ENCODE data around the gene PCDH9. TPM values are rescaled to one million over a fixed set of nuclear protein-coding genes. Genes with fewer than 3 reads are reported as not detected.

Gene PCDH9
- total and polyA plus RNA-seq, 2 of the 13 experiments (the other 11 are each of a cell fraction or from before 2014, with no cell fraction given): 0.09 TPM; not detected in 1

DNA sequence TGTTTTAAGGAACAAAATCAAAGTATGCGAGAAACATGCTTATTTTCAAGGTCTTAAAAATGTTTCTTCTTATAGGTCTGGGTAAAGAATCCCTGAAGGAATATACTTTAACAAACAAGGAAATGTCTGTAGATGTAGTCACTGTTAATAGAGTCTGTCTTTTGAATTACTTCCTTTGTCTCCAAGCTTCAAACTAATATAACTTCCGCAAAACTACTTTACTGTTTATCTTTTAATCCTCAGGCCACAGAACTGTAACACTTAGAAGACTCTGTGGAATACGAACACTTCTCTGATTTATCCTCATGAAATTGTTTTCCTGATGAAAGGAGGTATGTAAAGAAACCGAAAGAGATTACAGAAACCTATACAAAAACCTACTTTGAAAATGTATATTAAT lies 316.0 kb downstream of the PCDH9 start (continued):
- TF ChIP-seq, protein P1, sequence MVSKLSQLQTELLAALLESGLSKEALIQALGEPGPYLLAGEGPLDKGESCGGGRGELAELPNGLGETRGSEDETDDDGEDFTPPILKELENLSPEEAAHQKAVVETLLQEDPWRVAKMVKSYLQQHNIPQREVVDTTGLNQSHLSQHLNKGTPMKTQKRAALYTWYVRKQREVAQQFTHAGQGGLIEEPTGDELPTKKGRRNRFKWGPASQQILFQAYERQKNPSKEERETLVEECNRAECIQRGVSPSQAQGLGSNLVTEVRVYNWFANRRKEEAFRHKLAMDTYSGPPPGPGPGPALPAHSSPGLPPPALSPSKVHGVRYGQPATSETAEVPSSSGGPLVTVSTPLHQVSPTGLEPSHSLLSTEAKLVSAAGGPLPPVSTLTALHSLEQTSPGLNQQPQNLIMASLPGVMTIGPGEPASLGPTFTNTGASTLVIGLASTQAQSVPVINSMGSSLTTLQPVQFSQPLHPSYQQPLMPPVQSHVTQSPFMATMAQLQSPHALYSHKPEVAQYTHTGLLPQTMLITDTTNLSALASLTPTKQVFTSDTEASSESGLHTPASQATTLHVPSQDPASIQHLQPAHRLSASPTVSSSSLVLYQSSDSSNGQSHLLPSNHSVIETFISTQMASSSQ (IDR thresholded peaks at IDR 0.05; ENCODE audit: low read depth): no peak
- TF ChIP-seq, protein P1 (CRISPR knock-in tag; IDR thresholded peaks at IDR 0.05; ENCODE audit: borderline replicate concordance): no peak

DNA sequence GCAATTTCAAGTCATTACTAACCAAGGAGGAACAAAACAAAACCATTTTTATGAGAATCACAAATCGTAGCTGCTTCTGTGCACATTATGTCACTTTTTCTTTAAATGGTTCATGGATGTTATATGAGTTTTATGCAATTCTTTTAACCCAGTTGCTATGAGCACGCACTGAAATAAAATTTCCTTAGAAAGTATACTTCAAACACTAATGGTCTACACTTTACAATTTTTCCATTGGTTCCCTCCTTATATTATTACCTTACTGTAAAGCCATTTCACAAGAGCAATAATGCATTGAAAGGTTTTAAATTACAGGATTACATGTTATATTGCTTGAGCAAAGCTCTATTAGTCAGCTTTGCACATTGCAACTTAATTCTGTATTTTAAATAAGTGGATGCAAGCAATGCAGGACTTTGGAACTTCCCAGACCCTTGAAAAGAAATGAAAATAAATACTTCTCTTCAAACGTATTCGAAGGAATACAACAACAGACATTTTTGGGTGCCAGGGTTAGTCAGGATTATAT lies 318.7 kb downstream of the PCDH9 start:
- Histone ChIP-seq H3K27ac (ENCODE audit: extremely low read length, insufficient read depth, low read length) (no peak overlapping the region), H3K4me3 (replicated peaks in 1 of 3; ENCODE audit: insufficient read depth in 1 of 3, low read depth in 2 of 3, low read length in 3 of 3) (no peak overlapping the region), H3K9ac (ENCODE audit: insufficient read depth, low read depth, low read length) (no peak overlapping the region), H3K4me2 (ENCODE audit: low read depth, low read length) (no peak overlapping the region), H2AFZ (ENCODE audit: low read length) (no peak overlapping the region), H4K20me1 (ENCODE audit: insufficient read depth, low read length) (no peaks in the 10 kb centered on the region), H3K36me3 (replicated peaks in 1 of 2; ENCODE audit: control insufficient read depth in 1 of 2, insufficient read depth in 2 of 2, low read length in 2 of 2) (no peaks in the 10 kb centered on the region), H3K4me1 (ENCODE audit: insufficient read depth, low read length) (no peaks in the 10 kb centered on the region), H3K79me2 (ENCODE audit: insufficient read depth, low read length) (no peaks in the 10 kb centered on the region), H3K9me3 (ENCODE audit: low read length) (no peaks in the 10 kb centered on the region), H3K27me3 (ENCODE audit: control insufficient read depth in 1 of 2, insufficient read depth in 2 of 2, low read length in 2 of 2) (no peaks in the 10 kb centered on the region; a peak in 1 of 5 replicates)
- FAIRE-seq (no peak), ATAC-seq (no peak), DNase-seq (ENCODE audit: low spot score) (no peak)
- 8% methylated on average over 4 of the region's 4 CpGs for WGBS (ENCODE audit: low lambda C conversion rate)
- TF ChIP-seq MIXL1 (CRISPR knock-in tag; IDR thresholded peaks at IDR 0.05) (no peak), NFRKB (IDR thresholded peaks at IDR 0.05) (no peak), CBX2 (IDR thresholded peaks at IDR 0.05; ENCODE audit: low read depth, low read length) (no peak), CBX2 (CRISPR knock-in tag; IDR thresholded peaks at IDR 0.05; ENCODE audit: low read depth) (no peak), TEAD2 (CRISPR knock-in tag; IDR thresholded peaks at IDR 0.05) (no peak)
- in situ Hi-C loops (cut with HindIII; ENCODE audit: extremely low pct_ligation_motif_present, low pct_unique_long_range_greater_than_20kb): no loop called here
- POLR2A ChIA-PET: no interaction called here
- CTCF ChIA-PET (ENCODE audit: low intra/inter-chr PET ratio, low total read pairs): no interaction called here
- intact Hi-C loops (cut with micrococcal nuclease; ENCODE audit: unreplicated experiment): no loop called here
- BruUV-seq (replicated peaks): no TSS peak
